Gastrocnemius medialis (tissue), 4 donors: ENCODE measurements around the gene TCF12. TPM values are rescaled to one million over a fixed set of nuclear protein-coding genes. Genes with fewer than 3 reads are reported as not detected.

Source experiments
- ATAC-seq, 2 donors: fragments of 150-250 bp; one replicate each; pipeline ENCODE4 v1.9.1; 2016
- DNase-seq, 2 donors: peaks; one replicate each; pipeline ENCODE4 v3.0.0-alpha.2; 2019
- H3K27ac ChIP-seq, 4 donors: fragments of 200-600 bp; sonication (generic); 1 replicate in 1 of 4; 2 replicates in 3 of 4; pipeline ENCODE4 v1.5.1; 2016 to 2018; ENCODE audit warnings: mild to moderate bottlenecking in 2 of 4, moderate library complexity in 1 of 4
- H3K27me3 ChIP-seq, 3 donors: fragments of 200-600 bp; sonication (generic) in 2 of 3; 1 replicate in 1 of 3; 2 replicates in 2 of 3; pipeline versions ENCODE4 v1.5.1 to v1.6.0; 2016 to 2019; ENCODE audit warnings: mild to moderate bottlenecking in 1 of 3, moderate library complexity in 1 of 3
- H3K36me3 ChIP-seq, 2 donors: fragments of 200-600 bp; sonication (generic) in 1 of 2; one replicate each; pipeline ENCODE4 v1.5.1; 2017 to 2018
- H3K4me1 ChIP-seq, 2 donors: fragments of 200-600 bp; sonication (generic) in 1 of 2; one replicate each; pipeline ENCODE4 v1.5.1; 2016 to 2017; ENCODE audit warnings: mild to moderate bottlenecking in 2 of 2
- H3K4me3 ChIP-seq, 4 donors: fragments of 200-600 bp; sonication (generic) in 3 of 4; 1 replicate in 1 of 4; 2 replicates in 3 of 4; pipeline ENCODE4 v1.5.1; 2016 to 2019; ENCODE audit warnings: mild to moderate bottlenecking in 2 of 4
- H3K9me3 ChIP-seq, 3 donors: fragments of 200-600 bp; sonication (generic) in 2 of 3; 1 replicate in 1 of 3; 2 replicates in 2 of 3; pipeline ENCODE4 v1.5.1; 2016 to 2019
- CTCF ChIP-seq, 5 experiments: fragments of 450-650 bp in 3 of 5; fragments of 200-600 bp in 2 of 5; sonication (generic) in 2 of 5; IDR thresholded peaks in 4 of 5; conservative IDR thresholded peaks in 1 of 5; 1 replicate in 4 of 5; 2 replicates in 1 of 5; pipeline ENCODE4 v1.5.1; 2016 to 2019; ENCODE audit warnings: antibody characterized with exemption in 5 of 5, mild to moderate bottlenecking in 3 of 5, moderate library complexity in 3 of 5
- POLR2A ChIP-seq, 2 donors: fragments of 450-650 bp; IDR thresholded peaks; one replicate each; pipeline ENCODE4 v1.6.1; 2017; ENCODE audit warnings: antibody characterized with exemption in 2 of 2, mild to moderate bottlenecking in 2 of 2, moderate library complexity in 2 of 2
- in situ Hi-C, 4 donors: fragments of 200-750 bp; cut with MboI; loops; one replicate each; pipeline versions ENCODE4 v1.15.0 to v1.8.0; 2017; ENCODE audit warnings: low sequenced_read_pairs in 4 of 4
- intact Hi-C: fragments of 100-400 bp; cut with DNase I; formaldehyde crosslinking; loops from one replicate; pipeline ENCODE4 v1.15.1; 2023; ENCODE audit warnings: low total_unique reads
- total RNA-seq, 4 donors: library from RNA; depleted of rRNA; stranded (reverse); fragments of >200 nt; gene quantifications; one replicate each; pipeline versions ENCODE4 v1.1.0 to v1.2.3, GENCODE V29; 2016

TCF12 gene
- total RNA-seq, 4 donors from 2014 or later = 34.9 to 63.0 (median 51.4) TPM

- TF ChIP-seq POLR2A (IDR thresholded peaks at IDR 0.05) (no peak), CTCF (IDR thresholded peaks at IDR 0.05 in 4 of 5, conservative IDR thresholded peaks at IDR 0.05 in 1 of 5) (no peak)
- DNase-seq (no peak), ATAC-seq (no peak)
- peaks cover 0 to 38% of the 10 kb centered on the region in 2 donors for H3K36me3 ChIP-seq
- no peak overlapping the region for H3K27ac ChIP-seq
- peaks cover 0 to 5% of the 10 kb centered on the region in 2 donors for H3K4me1 ChIP-seq
- H3K9me3 ChIP-seq = no peaks in the 10 kb centered on the region
- intact Hi-C loops = no loop called here
- in situ Hi-C loops = no loop called here
- H3K4me3 ChIP-seq = no peak overlapping the region
- H3K27me3 ChIP-seq = no peaks in the 10 kb centered on the region
These were observed 316.7 kb downstream of the TCF12 start for GRCh38 chr15:57235186-57235585.

GRCh38 chr15:57235873-57236272 is 317.4 kb downstream of the TCF12 start:
- H3K27me3 ChIP-seq = no peaks in the 10 kb centered on the region
- no peaks in the 10 kb centered on the region for H3K4me1 ChIP-seq
- peaks cover 0 to 38% of the 10 kb centered on the region in 2 donors for H3K36me3 ChIP-seq
- H3K9me3 ChIP-seq = no peaks in the 10 kb centered on the region
- no peak overlapping the region for H3K4me3 ChIP-seq
- ATAC-seq (no peak), DNase-seq (no peak)
- TF ChIP-seq CTCF (IDR thresholded peaks at IDR 0.05 in 4 of 5, conservative IDR thresholded peaks at IDR 0.05 in 1 of 5) = no peak
- TF ChIP-seq POLR2A (IDR thresholded peaks at IDR 0.05) = no peak
- in situ Hi-C loops = no loop called here
- H3K27ac ChIP-seq = no peak overlapping the region
- intact Hi-C loops = no loop called here

- Histone ChIP-seq H3K36me3 (peaks cover 0 to 38% of the 10 kb centered on the region in 2 donors), H3K4me1 (no peaks in the 10 kb centered on the region), H3K9me3 (no peaks in the 10 kb centered on the region), H3K27ac (no peak overlapping the region), H3K27me3 (no peaks in the 10 kb centered on the region), H3K4me3 (no peak overlapping the region)
- ATAC-seq = no peak
- TF ChIP-seq POLR2A (IDR thresholded peaks at IDR 0.05) (no peak), CTCF (IDR thresholded peaks at IDR 0.05 in 4 of 5, conservative IDR thresholded peaks at IDR 0.05 in 1 of 5) (no peak)
- intact Hi-C loops (no loop called here), in situ Hi-C loops (no loop called here)
- no peak for DNase-seq
These were observed 318.3 kb downstream of the TCF12 start for GRCh38 chr15:57236561-57237300.

GRCh38 chr15:57237301-57237642 is 318.8 kb downstream of the TCF12 start:
- ATAC-seq = no peak
- H3K27ac ChIP-seq = no peak overlapping the region
- in situ Hi-C loops (no loop called here), intact Hi-C loops (no loop called here)
- no peaks in the 10 kb centered on the region for H3K9me3 ChIP-seq
- H3K4me1 ChIP-seq = no peaks in the 10 kb centered on the region
- H3K36me3 ChIP-seq = peaks cover 0 to 38% of the 10 kb centered on the region in 2 donors
- no peak overlapping the region for H3K4me3 ChIP-seq
- H3K27me3 ChIP-seq = no peaks in the 10 kb centered on the region
- TF ChIP-seq POLR2A (IDR thresholded peaks at IDR 0.05) (no peak), CTCF (IDR thresholded peaks at IDR 0.05 in 4 of 5, conservative IDR thresholded peaks at IDR 0.05 in 1 of 5) (no peak)
- no peak for DNase-seq

- TF ChIP-seq CTCF (IDR thresholded peaks at IDR 0.05 in 4 of 5, conservative IDR thresholded peaks at IDR 0.05 in 1 of 5) (no peak), POLR2A (IDR thresholded peaks at IDR 0.05) (no peak)
- in situ Hi-C loops = no loop called here
- DNase-seq (no peak), ATAC-seq (no peak)
- Histone ChIP-seq H3K4me3 (no peak overlapping the region), H3K4me1 (no peaks in the 10 kb centered on the region), H3K27me3 (no peaks in the 10 kb centered on the region), H3K27ac (no peak overlapping the region), H3K9me3 (no peaks in the 10 kb centered on the region), H3K36me3 (peaks cover 0 to 33% of the 10 kb centered on the region in 2 donors)
- intact Hi-C loops = no loop called here
These were observed 319.2 kb downstream of the TCF12 start for GRCh38 chr15:57237676-57238075.
